Measurements from ENCODE around the gene HDAC1. TPM values are rescaled to one million over a fixed set of nuclear protein-coding genes. Genes with fewer than 3 reads are reported as not detected.
"Not testable (repeated sequence)": the region's sequence is repeated elsewhere in the genome, so short reads cannot be mapped to it uniquely, and the experiment has no call there.

Gene HDAC1
- polyA plus RNA-seq, 2 donors: 43.8 to 90.3 TPM

GRCh38 chr1:32255072-32256071 lies 36.5 kb upstream of the HDAC1 start:
- H3K27me3 ChIP-seq (ENCODE audit: control insufficient read depth in 1 of 2, insufficient read depth in 2 of 2, low read length in 2 of 2): no peaks in the 10 kb centered on the region
- no peaks in the 10 kb centered on the region for H3K4me1 ChIP-seq (ENCODE audit: control insufficient read depth in 2 of 2, insufficient read depth in 2 of 2, low read length in 1 of 2)
- no peak overlapping the region for H3K27ac ChIP-seq (ENCODE audit: low read depth in 2 of 2, low read length in 1 of 2)
- 75 to 79% methylated on average over 10 of the region's 10 CpGs for WGBS, 2 donors
- H3K9me3 ChIP-seq (ENCODE audit: control insufficient read depth in 2 of 2, insufficient read depth in 1 of 2, low read depth in 1 of 2, low read length in 1 of 2): no peaks in the 10 kb centered on the region
- H3K36me3 ChIP-seq (ENCODE audit: control insufficient read depth in 2 of 2, insufficient read depth in 2 of 2, low read length in 1 of 2): no peaks in the 10 kb centered on the region
- H3K4me3 ChIP-seq (ENCODE audit: low read depth in 1 of 2, low read length in 2 of 2): no peak overlapping the region

GRCh38 chr1:32256473-32257226 lies 35.2 kb upstream of the HDAC1 start:
- no peaks in the 10 kb centered on the region for H3K36me3 ChIP-seq (ENCODE audit: control insufficient read depth in 2 of 2, insufficient read depth in 2 of 2, low read length in 1 of 2)
- no peak overlapping the region for H3K4me3 ChIP-seq (ENCODE audit: low read depth in 1 of 2, low read length in 2 of 2)
- 63 to 68% methylated on average over 9 of the region's 9 CpGs for WGBS, 2 donors
- no peaks in the 10 kb centered on the region for H3K27me3 ChIP-seq (ENCODE audit: control insufficient read depth in 1 of 2, insufficient read depth in 2 of 2, low read length in 2 of 2)
- no peaks in the 10 kb centered on the region for H3K4me1 ChIP-seq (ENCODE audit: control insufficient read depth in 2 of 2, insufficient read depth in 2 of 2, low read length in 1 of 2)
- H3K27ac ChIP-seq (ENCODE audit: low read depth in 2 of 2, low read length in 1 of 2): no peak overlapping the region
- H3K9me3 ChIP-seq (ENCODE audit: control insufficient read depth in 2 of 2, insufficient read depth in 1 of 2, low read depth in 1 of 2, low read length in 1 of 2): no peaks in the 10 kb centered on the region

GRCh38 chr1:32257227-32257508 lies 34.7 kb upstream of the HDAC1 start:
- H3K4me3 ChIP-seq (ENCODE audit: low read depth in 1 of 2, low read length in 2 of 2): no peak overlapping the region
- no peaks in the 10 kb centered on the region for H3K9me3 ChIP-seq (ENCODE audit: control insufficient read depth in 2 of 2, insufficient read depth in 1 of 2, low read depth in 1 of 2, low read length in 1 of 2)
- 91 to 92% methylated on average over 6 of the region's 6 CpGs for WGBS, 2 donors
- H3K27me3 ChIP-seq (ENCODE audit: control insufficient read depth in 1 of 2, insufficient read depth in 2 of 2, low read length in 2 of 2): no peaks in the 10 kb centered on the region
- no peaks in the 10 kb centered on the region for H3K4me1 ChIP-seq (ENCODE audit: control insufficient read depth in 2 of 2, insufficient read depth in 2 of 2, low read length in 1 of 2)
- H3K36me3 ChIP-seq (ENCODE audit: control insufficient read depth in 2 of 2, insufficient read depth in 2 of 2, low read length in 1 of 2): no peaks in the 10 kb centered on the region
- H3K27ac ChIP-seq (ENCODE audit: low read depth in 2 of 2, low read length in 1 of 2): no peak overlapping the region

- not testable (repeated sequence) for H3K36me3 ChIP-seq (ENCODE audit: control insufficient read depth in 2 of 2, insufficient read depth in 2 of 2, low read length in 1 of 2); H3K27ac ChIP-seq (ENCODE audit: low read depth in 2 of 2, low read length in 1 of 2); H3K4me3 ChIP-seq (ENCODE audit: low read depth in 1 of 2, low read length in 2 of 2); H3K4me1 ChIP-seq (ENCODE audit: control insufficient read depth in 2 of 2, insufficient read depth in 2 of 2, low read length in 1 of 2); H3K27me3 ChIP-seq (ENCODE audit: control insufficient read depth in 1 of 2, insufficient read depth in 2 of 2, low read length in 2 of 2); H3K9me3 ChIP-seq (ENCODE audit: control insufficient read depth in 2 of 2, insufficient read depth in 1 of 2, low read depth in 1 of 2, low read length in 1 of 2)
- 94 to 95% methylated on average over 4 of the region's 4 CpGs for WGBS, 2 donors
Measured at GRCh38 chr1:32263236-32263593, 28.7 kb upstream of the HDAC1 start.

GRCh38 chr1:32263744-32264143 lies 28.1 kb upstream of the HDAC1 start:
- 57 to 78% methylated on average over 4 of the region's 4 CpGs for WGBS, 2 donors
- Histone ChIP-seq H3K27me3 (ENCODE audit: control insufficient read depth in 1 of 2, insufficient read depth in 2 of 2, low read length in 2 of 2) (no peaks in the 10 kb centered on the region), H3K36me3 (ENCODE audit: control insufficient read depth in 2 of 2, insufficient read depth in 2 of 2, low read length in 1 of 2) (no peaks in the 10 kb centered on the region), H3K27ac (ENCODE audit: low read depth in 2 of 2, low read length in 1 of 2) (no peak overlapping the region), H3K4me1 (ENCODE audit: control insufficient read depth in 2 of 2, insufficient read depth in 2 of 2, low read length in 1 of 2) (no peaks in the 10 kb centered on the region), H3K4me3 (ENCODE audit: low read depth in 1 of 2, low read length in 2 of 2) (no peak overlapping the region), H3K9me3 (ENCODE audit: control insufficient read depth in 2 of 2, insufficient read depth in 1 of 2, low read depth in 1 of 2, low read length in 1 of 2) (no peaks in the 10 kb centered on the region)

GRCh38 chr1:32265846-32266245 lies 26.0 kb upstream of the HDAC1 start:
- Histone ChIP-seq H3K4me3 (ENCODE audit: low read depth in 1 of 2, low read length in 2 of 2) (no peak overlapping the region), H3K27me3 (ENCODE audit: control insufficient read depth in 1 of 2, insufficient read depth in 2 of 2, low read length in 2 of 2) (no peaks in the 10 kb centered on the region), H3K9me3 (ENCODE audit: control insufficient read depth in 2 of 2, insufficient read depth in 1 of 2, low read depth in 1 of 2, low read length in 1 of 2) (no peaks in the 10 kb centered on the region), H3K36me3 (ENCODE audit: control insufficient read depth in 2 of 2, insufficient read depth in 2 of 2, low read length in 1 of 2) (no peaks in the 10 kb centered on the region), H3K4me1 (ENCODE audit: control insufficient read depth in 2 of 2, insufficient read depth in 2 of 2, low read length in 1 of 2) (no peaks in the 10 kb centered on the region), H3K27ac (ENCODE audit: low read depth in 2 of 2, low read length in 1 of 2) (no peak overlapping the region)
- WGBS, 2 donors: 94% methylated on average over 9 of the region's 9 CpGs

- Histone ChIP-seq H3K27me3 (ENCODE audit: control insufficient read depth in 1 of 2, insufficient read depth in 2 of 2, low read length in 2 of 2) (no peaks in the 10 kb centered on the region), H3K27ac (ENCODE audit: low read depth in 2 of 2, low read length in 1 of 2) (peak overlapping the region in 1 of 2 donors; percentile 8), H3K36me3 (ENCODE audit: control insufficient read depth in 2 of 2, insufficient read depth in 2 of 2, low read length in 1 of 2) (no peaks in the 10 kb centered on the region), H3K9me3 (ENCODE audit: control insufficient read depth in 2 of 2, insufficient read depth in 1 of 2, low read depth in 1 of 2, low read length in 1 of 2) (no peaks in the 10 kb centered on the region), H3K4me3 (ENCODE audit: low read depth in 1 of 2, low read length in 2 of 2) (no peak overlapping the region), H3K4me1 (ENCODE audit: control insufficient read depth in 2 of 2, insufficient read depth in 2 of 2, low read length in 1 of 2) (no peaks in the 10 kb centered on the region)
- WGBS, 2 donors: 63 to 65% methylated on average over 7 of the region's 7 CpGs
Measured at GRCh38 chr1:32266921-32267591, 24.8 kb upstream of the HDAC1 start.

GRCh38 chr1:32269744-32270143 lies 22.1 kb upstream of the HDAC1 start:
- no peaks in the 10 kb centered on the region for H3K4me1 ChIP-seq (ENCODE audit: control insufficient read depth in 2 of 2, insufficient read depth in 2 of 2, low read length in 1 of 2)
- H3K27ac ChIP-seq (ENCODE audit: low read depth in 2 of 2, low read length in 1 of 2): no peak overlapping the region
- no peaks in the 10 kb centered on the region for H3K9me3 ChIP-seq (ENCODE audit: control insufficient read depth in 2 of 2, insufficient read depth in 1 of 2, low read depth in 1 of 2, low read length in 1 of 2)
- H3K27me3 ChIP-seq (ENCODE audit: control insufficient read depth in 1 of 2, insufficient read depth in 2 of 2, low read length in 2 of 2): no peaks in the 10 kb centered on the region
- H3K4me3 ChIP-seq (ENCODE audit: low read depth in 1 of 2, low read length in 2 of 2): no peak overlapping the region
- no peaks in the 10 kb centered on the region for H3K36me3 ChIP-seq (ENCODE audit: control insufficient read depth in 2 of 2, insufficient read depth in 2 of 2, low read length in 1 of 2)

GRCh38 chr1:32272557-32273390 lies 19.1 kb upstream of the HDAC1 start:
- no peaks in the 10 kb centered on the region for H3K9me3 ChIP-seq (ENCODE audit: control insufficient read depth in 2 of 2, insufficient read depth in 1 of 2, low read depth in 1 of 2, low read length in 1 of 2)
- WGBS, 2 donors: 67 to 69% methylated on average over 7 of the region's 7 CpGs
- H3K27me3 ChIP-seq (ENCODE audit: control insufficient read depth in 1 of 2, insufficient read depth in 2 of 2, low read length in 2 of 2): no peaks in the 10 kb centered on the region
- no peaks in the 10 kb centered on the region for H3K36me3 ChIP-seq (ENCODE audit: control insufficient read depth in 2 of 2, insufficient read depth in 2 of 2, low read length in 1 of 2)
- H3K4me1 ChIP-seq (ENCODE audit: control insufficient read depth in 2 of 2, insufficient read depth in 2 of 2, low read length in 1 of 2): peaks cover 0 to 6% of the 10 kb centered on the region in 2 donors
- H3K27ac ChIP-seq (ENCODE audit: low read depth in 2 of 2, low read length in 1 of 2): no peak overlapping the region
- no peak overlapping the region for H3K4me3 ChIP-seq (ENCODE audit: low read depth in 1 of 2, low read length in 2 of 2)
